GM18858 (cell line): ENCODE measurements around the gene LAMC2.

Experiments
- ATAC-seq: cut with Tn5 transposase; IDR thresholded peaks from one replicate; pipeline ENCODE4 v1.9.1; 2021; ENCODE audit not compliant: unreplicated experiment

The LAMC2 gene

DNA sequence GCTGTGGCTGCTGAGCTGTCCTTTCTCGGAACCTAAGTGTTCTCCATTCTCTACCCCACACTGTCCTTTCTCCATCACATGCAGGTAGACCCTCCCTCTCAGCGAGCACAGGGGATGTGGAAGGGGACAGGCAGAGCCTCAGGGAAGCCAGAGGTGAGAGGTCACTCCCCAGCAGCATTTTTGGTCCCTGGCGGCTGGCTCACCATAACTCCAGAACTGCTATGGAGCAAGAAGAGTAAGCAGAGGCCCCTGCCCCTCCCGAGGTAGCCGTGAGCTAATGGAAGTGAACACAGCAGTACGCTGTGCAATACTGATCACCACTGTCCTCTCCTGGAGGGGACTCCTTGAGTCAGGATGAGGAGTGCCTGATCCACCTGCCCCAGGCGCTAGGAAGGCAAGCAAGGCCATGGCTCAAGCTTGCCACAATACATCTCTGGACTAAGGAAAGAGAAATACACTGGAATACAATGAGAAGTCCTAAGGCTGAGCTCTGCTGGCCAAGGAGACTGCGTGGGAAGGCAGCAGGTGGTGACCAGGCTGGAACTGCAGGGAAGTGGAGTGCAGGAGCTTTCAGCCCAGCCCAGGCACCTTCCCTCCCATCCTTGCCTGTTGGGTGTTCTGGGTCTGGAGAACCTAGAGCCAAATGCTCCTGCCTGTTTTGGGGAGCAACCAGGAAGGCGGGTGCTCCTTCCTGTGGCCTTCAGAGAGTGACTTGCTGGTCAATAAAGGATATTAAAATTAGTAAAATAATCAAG, 96.2 kb downstream of the LAMC2 start:
- ATAC-seq: no peak

DNA sequence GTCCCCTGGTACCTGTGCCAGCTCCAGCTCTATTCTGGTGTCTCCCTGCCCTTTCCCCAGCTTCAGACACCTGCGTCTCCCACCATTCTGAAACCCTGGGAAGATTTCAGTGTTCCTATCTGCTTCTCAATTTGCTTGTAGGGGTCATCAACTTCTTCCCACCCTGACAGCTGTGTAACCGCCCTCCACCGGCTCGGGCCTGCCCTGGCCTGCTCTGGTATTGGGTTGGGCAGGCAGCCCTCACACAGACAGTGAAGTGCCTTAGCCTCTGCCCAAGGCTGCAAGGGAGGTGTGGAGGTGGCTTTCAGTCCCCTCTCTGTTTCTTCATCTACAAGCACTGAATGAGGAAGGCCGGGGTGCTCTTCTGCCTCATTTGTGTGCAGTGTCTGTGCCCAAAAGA, 97.2 kb downstream of the LAMC2 start:
- no peak for ATAC-seq

DNA sequence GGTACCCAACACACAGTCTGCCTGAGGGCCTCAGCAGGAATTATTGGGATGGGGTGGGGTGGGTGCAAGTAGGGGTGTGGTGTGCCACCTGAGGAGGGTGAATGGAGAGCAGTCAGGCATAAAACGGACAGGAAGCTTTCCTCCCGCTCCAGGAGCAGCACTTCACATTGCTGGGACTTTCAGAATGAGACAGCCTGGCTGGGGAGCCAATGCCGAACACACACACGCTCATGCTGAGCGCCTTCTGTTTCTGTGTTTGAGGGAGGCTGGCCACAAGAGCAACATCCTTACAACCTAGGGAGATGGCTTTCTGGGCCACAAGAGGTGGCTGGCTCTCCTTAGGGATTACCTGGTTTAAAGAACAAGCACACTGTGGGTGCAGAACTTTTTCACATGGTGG, 98.0 kb downstream of the LAMC2 start:
- no peak for ATAC-seq

DNA sequence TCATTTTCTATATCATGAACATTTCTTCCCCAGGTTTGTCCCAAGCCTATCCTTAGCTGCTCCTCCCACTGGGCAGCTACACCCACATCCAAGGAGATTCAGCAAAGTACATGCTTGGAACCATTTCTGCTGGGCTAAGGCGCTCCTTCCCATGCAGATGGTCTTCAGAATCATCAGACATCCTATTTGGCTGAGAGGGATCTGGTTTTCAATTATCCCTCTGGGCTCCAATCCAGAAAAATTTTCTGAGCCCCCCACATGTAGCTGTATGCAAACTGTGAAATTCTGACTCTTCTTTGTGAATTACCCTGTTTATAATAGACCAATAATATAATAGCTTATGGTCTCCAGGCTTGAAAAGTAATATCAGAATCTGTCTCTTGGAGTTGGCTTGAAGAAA, 99.2 kb downstream of the LAMC2 start:
- ATAC-seq: no peak

DNA sequence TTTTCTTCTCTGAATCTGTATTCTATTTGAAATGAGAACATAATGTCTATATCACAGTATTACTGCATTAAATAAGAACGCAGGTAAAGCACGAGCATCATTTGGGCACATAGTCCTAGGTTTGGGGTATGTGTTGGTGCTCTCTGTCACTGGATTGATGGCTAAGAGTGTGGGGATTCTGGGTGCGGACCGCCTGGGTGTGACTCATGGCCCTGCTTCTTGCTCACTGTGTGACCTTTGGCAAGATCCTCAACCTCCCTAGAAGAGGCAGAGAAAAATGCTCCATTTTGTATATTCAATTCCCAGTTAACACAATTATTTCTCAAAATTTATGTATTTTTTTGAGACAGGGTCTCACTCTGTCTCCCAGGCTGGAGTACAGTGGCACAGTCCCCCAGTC, 99.7 kb downstream of the LAMC2 start:
- ATAC-seq: no peak

DNA sequence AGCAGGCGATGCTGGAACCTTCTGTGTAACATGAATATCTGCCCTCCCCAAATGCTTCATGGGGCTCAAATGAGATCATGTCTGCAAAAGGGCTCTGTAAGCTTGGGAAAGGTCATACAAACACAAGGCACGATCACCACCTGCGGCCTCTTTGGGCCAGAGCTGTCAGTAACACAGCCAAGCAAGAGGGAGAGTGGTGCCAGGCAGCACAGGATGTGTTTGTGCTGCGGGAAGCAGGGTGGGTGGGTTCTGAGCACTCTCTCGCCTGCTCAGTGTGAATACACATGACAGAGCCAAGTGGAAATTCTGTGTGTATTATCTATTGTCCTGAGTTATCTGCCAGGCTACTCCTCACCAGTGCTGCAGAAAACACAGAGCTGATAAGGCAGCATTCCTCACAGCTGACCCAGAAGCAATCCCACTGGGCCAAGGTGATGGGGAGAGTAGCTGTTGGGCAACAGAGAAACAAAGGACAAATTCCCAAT, 101.2 kb downstream of the LAMC2 start:
- ATAC-seq: no peak

DNA sequence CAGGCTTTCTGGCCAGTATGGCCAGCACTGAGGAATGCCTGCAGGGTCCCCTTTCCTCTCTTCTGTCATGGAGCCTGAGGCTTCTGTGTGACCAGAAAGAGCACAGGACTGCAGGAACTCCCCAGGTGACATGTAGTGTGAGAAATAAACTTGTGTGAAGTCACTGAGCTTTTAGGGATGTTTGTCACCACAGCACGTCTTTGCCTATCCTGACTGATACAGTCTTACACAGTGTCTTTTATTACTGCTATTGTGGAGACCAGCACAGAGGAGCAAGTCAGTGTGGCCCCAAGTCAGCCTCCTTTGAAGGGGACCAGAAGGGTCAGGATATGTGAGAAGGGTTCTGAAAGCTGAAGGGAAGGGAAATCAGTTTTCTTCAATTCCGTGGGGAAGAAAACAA, 102.5 kb downstream of the LAMC2 start:
- ATAC-seq: no peak

DNA sequence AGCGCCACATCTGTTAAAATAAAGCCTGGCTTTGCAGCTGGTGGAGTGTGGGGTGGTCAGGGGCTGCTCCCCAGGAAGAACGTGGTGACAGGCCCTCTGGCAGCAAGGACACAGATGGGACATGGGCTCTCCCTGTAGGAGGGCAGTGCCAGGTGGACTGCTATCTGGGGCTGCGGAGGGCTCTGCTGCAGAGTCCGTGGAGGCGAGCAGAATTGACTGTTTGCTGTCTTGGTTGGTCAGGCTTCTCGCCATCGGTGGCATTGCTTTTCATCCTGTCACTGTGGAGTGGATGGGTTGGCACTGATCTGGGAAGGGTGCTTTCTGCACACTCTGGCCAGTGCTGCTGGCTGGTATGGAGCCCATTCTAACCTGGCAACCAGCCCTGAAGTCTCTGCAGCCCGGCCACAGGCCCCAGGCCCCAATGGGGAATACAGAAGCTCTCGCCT, 103.0 kb downstream of the LAMC2 start:
- no peak for ATAC-seq

DNA sequence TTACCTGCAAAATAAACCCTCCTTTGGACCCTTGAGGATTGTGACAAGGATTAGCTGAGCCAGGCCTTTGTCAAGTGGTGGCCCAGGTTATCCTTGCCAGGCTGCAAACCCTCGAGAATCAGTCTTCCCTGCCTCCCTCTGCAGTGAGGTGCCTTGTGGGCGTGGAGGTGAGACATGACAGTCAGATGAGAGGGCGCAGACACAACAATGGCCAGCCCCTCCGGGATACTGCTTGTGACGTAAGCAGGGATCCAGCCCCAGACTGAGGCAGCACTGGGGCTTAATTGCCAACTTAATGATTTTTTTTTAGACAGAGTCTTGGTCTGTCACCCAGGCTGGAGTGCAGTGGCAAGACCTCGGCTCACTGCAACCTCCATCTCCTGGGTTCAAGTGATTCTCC, 104.6 kb downstream of the LAMC2 start:
- no peak for ATAC-seq

DNA sequence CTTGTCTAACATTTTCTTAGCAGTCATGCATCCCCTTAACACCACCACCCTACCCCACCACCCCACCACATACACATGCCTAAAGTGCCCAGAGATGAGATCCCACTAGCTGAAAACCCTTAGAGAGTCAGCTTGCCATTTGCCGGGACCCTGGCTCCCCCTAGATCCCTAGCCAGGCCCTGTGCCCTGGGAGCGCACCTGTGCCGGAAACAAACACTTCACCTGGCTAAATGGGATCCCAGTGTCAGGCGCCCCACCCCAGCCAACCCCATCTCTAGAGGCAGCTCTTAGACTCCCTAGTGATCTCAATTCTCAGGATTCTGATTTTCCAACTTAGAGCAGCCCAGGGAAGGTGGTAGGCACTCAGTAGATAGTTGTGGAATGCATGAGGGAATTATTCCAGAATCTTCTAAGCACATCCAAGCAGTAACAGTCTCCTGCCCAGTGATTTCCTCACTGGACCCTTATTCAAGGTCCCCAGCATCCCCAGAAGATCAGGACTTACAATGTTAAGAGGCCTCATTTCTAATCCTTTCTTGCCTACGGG, 105.2 kb downstream of the LAMC2 start:
- ATAC-seq: no peak

DNA sequence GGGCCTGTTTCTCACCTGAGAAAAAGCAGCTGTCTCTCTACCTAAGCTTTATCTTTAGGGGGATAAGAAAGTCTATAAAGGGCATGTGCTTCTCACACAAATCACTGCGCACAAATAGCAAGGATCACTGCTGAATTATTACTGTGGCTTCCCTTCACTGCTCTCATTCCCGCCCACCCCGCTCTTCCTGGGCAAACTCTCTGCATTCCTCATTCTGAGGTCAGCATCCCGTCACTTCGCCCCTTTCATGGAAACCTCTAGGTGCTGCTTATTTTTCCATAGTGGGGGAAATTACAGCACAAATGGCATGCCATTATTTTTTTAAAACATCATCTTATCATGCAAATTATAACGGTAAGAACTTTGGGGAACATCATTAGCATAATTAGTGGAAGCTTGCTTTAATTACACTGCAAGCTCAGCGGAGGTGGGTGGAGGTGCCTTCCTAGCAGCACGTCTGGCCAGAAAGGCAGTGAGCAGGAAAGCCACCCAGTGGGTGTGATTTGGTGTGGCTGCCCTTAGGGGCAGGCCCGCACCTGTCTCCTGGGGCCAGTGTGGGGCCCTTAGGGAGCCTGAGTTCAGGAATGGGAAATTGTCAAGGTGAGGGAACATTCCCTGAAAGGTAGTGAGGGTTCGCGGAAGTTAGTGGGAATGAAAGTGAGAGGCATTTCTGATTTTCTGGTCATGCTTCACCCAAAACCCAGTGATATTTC, 105.9 kb downstream of the LAMC2 start:
- no peak for ATAC-seq

DNA sequence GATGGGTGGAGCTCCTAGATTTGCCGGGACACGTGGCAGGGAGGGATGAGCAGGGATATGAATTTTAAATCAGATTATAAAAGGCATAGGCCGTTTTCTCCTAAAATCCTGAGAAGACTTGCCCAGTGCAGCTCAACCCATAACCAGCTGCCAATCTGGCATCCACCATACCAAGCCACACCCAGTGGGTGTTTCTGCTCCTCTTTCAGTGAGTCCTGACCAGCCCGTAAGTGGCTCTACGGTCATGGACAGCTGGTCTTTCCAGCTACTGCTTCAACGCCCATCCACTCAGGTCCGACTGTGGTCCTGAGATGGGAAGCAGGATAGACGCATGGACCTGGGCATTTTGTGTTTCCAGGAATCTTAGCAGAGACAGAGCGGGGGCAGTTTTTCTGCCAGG, 107.2 kb downstream of the LAMC2 start:
- ATAC-seq: no peak

DNA sequence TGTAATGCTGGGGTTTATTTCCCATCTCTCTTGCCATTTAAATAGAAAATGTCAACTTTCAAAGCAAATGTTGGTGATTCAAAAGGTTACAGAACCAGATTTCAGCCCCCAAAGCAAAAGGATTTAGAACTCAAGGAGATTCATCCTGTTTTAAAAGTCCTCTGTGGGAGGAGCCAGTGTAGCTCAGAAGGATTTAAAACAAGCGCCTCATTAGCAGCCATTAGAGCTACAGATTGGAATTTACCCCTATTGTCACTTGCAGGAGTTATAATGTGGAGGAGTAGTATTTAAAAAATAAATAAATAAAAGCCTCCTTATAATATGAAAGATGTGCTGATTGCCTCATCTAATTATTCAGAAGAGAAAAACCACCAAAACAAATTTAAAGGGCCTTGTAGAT, 107.8 kb downstream of the LAMC2 start:
- ATAC-seq: no peak
